SK-N-SH (cell line): ENCODE measurements around the gene PPHLN1. TPM values are rescaled to one million over a fixed set of nuclear protein-coding genes. Genes with fewer than 3 reads are reported as not detected.

Source experiments
- CTCF ChIA-PET: fragments of 300-600, 350-600 bp; formaldehyde crosslinking; extraction: SDS; loops from one replicate; lab custom pipeline; 2021; lab: Yijun Ruan, JAX
- POLR2A ChIA-PET: fragments of 350-600 bp; sonication (Branson Sonifier 250); formaldehyde crosslinking; extraction: SDS; loops from one replicate; lab custom pipeline; 2020; ENCODE audit warnings: antibody characterized with exemption, inconsistent platforms; lab: Yijun Ruan, JAX
- DNase-seq: peaks from one replicate; pipeline ENCODE4 v3.0.0; 2012
- H2AFZ ChIP-seq: fragments of 200-600 bp; sonication (generic); 2 replicates; pipeline ENCODE4 v1.8.1; 2016; ENCODE audit warnings: antibody characterized with exemption, mild to moderate bottlenecking, low read depth
- H3F3A ChIP-seq: fragments of 200-600 bp; sonication (generic); replicated peaks from 2 replicates; pipeline ENCODE3; 2016; ENCODE audit warnings: antibody characterized with exemption, mild to moderate bottlenecking; ENCODE audit not compliant: insufficient read depth
- H3K27ac ChIP-seq, 2 experiments: fragments of 200-500 bp in 1 of 2; fragments of 200-600 bp in 1 of 2; sonication (Bioruptor generic) in 1 of 2; sonication (generic), shearing (Covaris generic) in 1 of 2; 2 replicates each; pipeline versions ENCODE4 v1.5.1 to v1.6.1; 2014 to 2016; ENCODE audit warnings: low read depth in 2 of 2, inconsistent platforms in 1 of 2, low read length in 1 of 2, mild to moderate bottlenecking in 1 of 2, mixed read lengths in 1 of 2
- H3K27me3 ChIP-seq: fragments of 200-600 bp; sonication (generic), shearing (Covaris generic); 2 replicates; pipeline ENCODE4 v1.6.1; 2016; ENCODE audit warnings: mixed run types; ENCODE audit not compliant: insufficient read depth
- H3K36me3 ChIP-seq, 2 experiments: fragments of 200-500 bp in 1 of 2; fragments of 200-600 bp in 1 of 2; sonication (Bioruptor generic) in 1 of 2; sonication (generic) in 1 of 2; replicated peaks in 1 of 2; 2 replicates each; pipeline versions ENCODE3 to v1.5.1; 2014 to 2016; ENCODE audit warnings: low read length in 1 of 2, mild to moderate bottlenecking in 1 of 2; ENCODE audit not compliant: insufficient read depth in 2 of 2, control insufficient read depth in 1 of 2
- H3K4me1 ChIP-seq, 2 experiments: fragments of 200-500 bp in 1 of 2; fragments of 200-600 bp in 1 of 2; sonication (Bioruptor generic) in 1 of 2; sonication (generic), shearing (Covaris generic) in 1 of 2; 2 replicates each; pipeline versions ENCODE4 v1.5.1 to v1.6.1; 2014 to 2016; ENCODE audit warnings: low read depth in 1 of 2, low read length in 1 of 2, mixed run types in 1 of 2; ENCODE audit not compliant: insufficient read depth in 2 of 2, control insufficient read depth in 1 of 2
- H3K4me2 ChIP-seq: fragments of 200-600 bp; sonication (generic), shearing (Covaris generic); 2 replicates; pipeline ENCODE4 v1.6.1; 2017; ENCODE audit warnings: mixed run types
- H3K4me3 ChIP-seq, 2 experiments: fragments of 200-500 bp in 1 of 2; fragments of 200-600 bp in 1 of 2; sonication (Bioruptor generic) in 1 of 2; sonication (generic), shearing (Covaris generic) in 1 of 2; 2 replicates each; pipeline versions ENCODE4 v1.5.1 to v1.8.1; 2014 to 2016; ENCODE audit warnings: low read depth in 2 of 2, inconsistent platforms in 1 of 2, low read length in 1 of 2, mild to moderate bottlenecking in 1 of 2, mixed read lengths in 1 of 2, moderate library complexity in 1 of 2
- H3K79me2 ChIP-seq: fragments of 200-600 bp; sonication (generic); 2 replicates; pipeline ENCODE4 v1.8.1; 2017; ENCODE audit warnings: mild to moderate bottlenecking; ENCODE audit not compliant: insufficient read depth
- H3K9ac ChIP-seq: fragments of 200-600 bp; sonication (generic); 2 replicates; pipeline ENCODE4 v1.6.1; 2017; ENCODE audit warnings: mixed run types
- H3K9me2 ChIP-seq: fragments of 200-600 bp; sonication (generic); 2 replicates; pipeline ENCODE4 v1.6.1; 2017; ENCODE audit warnings: mixed run types
- H3K9me3 ChIP-seq: fragments of 200-600 bp; sonication (generic); 2 replicates; pipeline ENCODE4 v1.6.1; 2017; ENCODE audit warnings: mixed run types, mild to moderate bottlenecking, moderate library complexity
- H4K20me1 ChIP-seq: fragments of 200-600 bp; sonication (generic); 2 replicates; pipeline ENCODE4 v1.6.1; 2017; ENCODE audit warnings: mild to moderate bottlenecking, mixed run types; ENCODE audit not compliant: insufficient read depth
- CTCF ChIP-seq: fragments of 200-600 bp; sonication (generic); IDR thresholded peaks from 2 replicates; pipeline ENCODE4 v1.6.1; 2017; ENCODE audit warnings: antibody characterized with exemption, mild to moderate bottlenecking, moderate library complexity
- ELF1 ChIP-seq: IDR thresholded peaks from 2 replicates; pipeline ENCODE4 v1.4.0; 2012
- EP300 ChIP-seq, 2 experiments: IDR thresholded peaks; 2 replicates each; pipeline versions ENCODE4 v1.4.0 to v1.6.1; 2012; ENCODE audit warnings: borderline replicate concordance in 1 of 2, low read depth in 1 of 2, low read length in 1 of 2
- EZH2phosphoT487 ChIP-seq: fragments of 200-600 bp; sonication (generic); IDR thresholded peaks from 2 replicates; pipeline ENCODE4 v1.6.1; 2017; ENCODE audit warnings: low read depth, mixed run types, mild to moderate bottlenecking, antibody characterized with exemption, moderate library complexity, borderline replicate concordance
- FOXJ3 ChIP-seq: sonication (generic); formaldehyde crosslinking; IDR thresholded peaks from 2 replicates; pipeline ENCODE4 v1.5.1; 2020; ENCODE audit warnings: mild to moderate bottlenecking, missing genetic modification reagents
- FOXM1 ChIP-seq: IDR thresholded peaks from 2 replicates; pipeline ENCODE4 v1.4.0; 2012; ENCODE audit warnings: low read depth, mild to moderate bottlenecking
- GABPA ChIP-seq: IDR thresholded peaks from 2 replicates; pipeline ENCODE4 v1.4.0; 2012; ENCODE audit warnings: low read depth, mild to moderate bottlenecking
- MEF2A ChIP-seq: IDR thresholded peaks from 2 replicates; pipeline ENCODE4 v1.4.0; 2012; ENCODE audit warnings: low read depth, borderline replicate concordance
- NRF1 ChIP-seq: IDR thresholded peaks from 2 replicates; pipeline ENCODE4 v1.6.1; 2012; ENCODE audit warnings: low read depth, mild to moderate bottlenecking, low read length
- RAD21 ChIP-seq: IDR thresholded peaks from 2 replicates; pipeline ENCODE4 v1.6.1; 2012; ENCODE audit warnings: mild to moderate bottlenecking, low read length
- RCOR1 ChIP-seq: fragments of 150-350 bp; IDR thresholded peaks from 2 replicates; pipeline ENCODE4 v1.6.1; 2017; ENCODE audit warnings: antibody characterized with exemption, low read length
- RFX5 ChIP-seq: IDR thresholded peaks from 2 replicates; pipeline ENCODE4 v1.6.1; 2012; ENCODE audit warnings: mild to moderate bottlenecking, improper control_type of control experiment, low read length
- RXRA ChIP-seq: IDR thresholded peaks from 2 replicates; pipeline ENCODE4 v1.4.0; 2012; ENCODE audit warnings: low read depth, mild to moderate bottlenecking, borderline replicate concordance
- TAF1 ChIP-seq: IDR thresholded peaks from 2 replicates; pipeline ENCODE4 v1.6.1; 2012; ENCODE audit warnings: low read depth, mild to moderate bottlenecking, low read length, moderate library complexity, borderline replicate concordance
- TEAD4 ChIP-seq: IDR thresholded peaks from 2 replicates; pipeline ENCODE4 v1.4.0; 2012; ENCODE audit warnings: mild to moderate bottlenecking, borderline replicate concordance; ENCODE audit not compliant: insufficient read depth
- USF2 ChIP-seq: fragments of 150-350 bp; IDR thresholded peaks from 2 replicates; pipeline ENCODE4 v1.6.1; 2017; ENCODE audit warnings: antibody characterized with exemption, low read length, low read depth, borderline replicate concordance
- WGBS: methylation state at CpG from one replicate; pipeline ENCODE4 v1.1.6; 2017; ENCODE audit warnings: low lambda C conversion rate; 5-methylcytosine and 5-hydroxymethylcytosine counted together
- polyA plus RNA-seq, 3 experiments: library from polyadenylated mRNA; depleted of rRNA; stranded (reverse); fragments of >200 nt; gene quantifications; 2 replicates each; pipeline ENCODE4 v1.2.3, GENCODE V29; 2012
- TF ChIP-seq, protein P1 (sequence below): IDR thresholded peaks from 2 replicates; pipeline ENCODE4 v1.4.0; 2012; ENCODE audit warnings: low read depth
- TF ChIP-seq, protein P2 (sequence below): IDR thresholded peaks from 2 replicates; pipeline ENCODE4 v1.4.0; 2012; ENCODE audit warnings: low read depth, borderline replicate concordance

Gene PPHLN1
- polyA plus RNA-seq, 1 of the 3 experiments (the other 2 are of a cell fraction), result 55.4 TPM

GRCh38 chr12:42286741-42287140 lies 39.2 kb upstream of the PPHLN1 start (continued):
- TF ChIP-seq EP300 (IDR thresholded peaks at IDR 0.05; ENCODE audit: borderline replicate concordance in 1 of 2, low read depth in 1 of 2, low read length in 1 of 2) (no peak), TAF1 (no peak), FOXM1 (no peak)

DNA sequence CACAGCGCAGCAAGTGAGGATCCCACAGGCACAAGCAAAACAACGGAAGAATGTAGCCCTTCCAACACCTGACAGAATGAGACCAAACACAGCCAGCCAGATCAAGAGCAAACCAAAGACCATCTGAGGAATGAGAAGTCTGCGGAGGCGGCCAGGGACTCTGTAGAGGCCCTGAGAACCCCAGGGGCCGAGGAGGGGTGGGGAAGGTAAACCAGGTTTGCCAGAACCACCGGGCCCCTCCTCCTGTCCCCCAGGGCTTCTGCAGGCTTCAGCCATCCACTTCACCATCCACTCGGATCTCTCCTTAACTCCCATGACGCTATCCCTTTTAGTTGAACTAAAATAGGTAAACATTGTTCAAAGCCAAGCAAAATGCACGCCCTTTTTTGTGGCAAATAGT lies 37.4 kb upstream of the PPHLN1 start:
- Histone ChIP-seq H3K4me3 (no peak overlapping the region), H3K4me1 (peaks cover 0 to 3% of the 10 kb centered on the region in 2 experiments; a peak in 1 of 4 replicates), H3F3A (peaks cover 11% of the 10 kb centered on the region), H3K79me2 (no peaks in the 10 kb centered on the region), H3K27ac (no peak overlapping the region), H3K4me2 (no peak overlapping the region), H3K36me3 (no peaks in the 10 kb centered on the region), H3K9me2 (no peaks in the 10 kb centered on the region), H4K20me1 (no peaks in the 10 kb centered on the region), H3K9ac (no peak overlapping the region), H3K27me3 (no peaks in the 10 kb centered on the region), H2AFZ (no peak overlapping the region), H3K9me3 (no peaks in the 10 kb centered on the region)
- 79% methylated on average over 9 of the region's 9 CpGs for WGBS
- ChIA-PET CTCF (no interaction called here), POLR2A (no interaction called here)
- no peak for DNase-seq
- TF ChIP-seq EZH2phosphoT487 (no peak), RXRA (no peak), MEF2A (no peak), GABPA (no peak), RCOR1 (no peak), RAD21 (no peak), ELF1 (no peak), NRF1 (no peak), USF2 (no peak), CTCF (no peak), RFX5 (no peak), TEAD4 (no peak), FOXJ3 (no peak)
- TF ChIP-seq, protein P1, sequence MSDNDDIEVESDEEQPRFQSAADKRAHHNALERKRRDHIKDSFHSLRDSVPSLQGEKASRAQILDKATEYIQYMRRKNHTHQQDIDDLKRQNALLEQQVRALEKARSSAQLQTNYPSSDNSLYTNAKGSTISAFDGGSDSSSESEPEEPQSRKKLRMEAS, result no peak
- TF ChIP-seq, protein P2, sequence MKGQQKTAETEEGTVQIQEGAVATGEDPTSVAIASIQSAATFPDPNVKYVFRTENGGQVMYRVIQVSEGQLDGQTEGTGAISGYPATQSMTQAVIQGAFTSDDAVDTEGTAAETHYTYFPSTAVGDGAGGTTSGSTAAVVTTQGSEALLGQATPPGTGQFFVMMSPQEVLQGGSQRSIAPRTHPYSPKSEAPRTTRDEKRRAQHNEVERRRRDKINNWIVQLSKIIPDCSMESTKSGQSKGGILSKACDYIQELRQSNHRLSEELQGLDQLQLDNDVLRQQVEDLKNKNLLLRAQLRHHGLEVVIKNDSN, result no peak
